Head of caudate nucleus (tissue), 42 donors: Measurements from ENCODE around the gene MGLL.
"Not testable (repeated sequence)": the region's sequence is repeated elsewhere in the genome, so short reads cannot be mapped to it uniquely, and the experiment has no call there.

Experiments used
- DNase-seq, 42 donors: peaks; one replicate each; pipeline versions ENCODE4 v3.0.0 to v3.0.0-alpha.2; 2020 to 2021; ENCODE audit warnings: mixed read lengths in 7 of 42
- intact Hi-C: fragments of 100-400 bp; cut with DNase I; formaldehyde crosslinking; loops from one replicate; pipeline ENCODE4 v1.15.0; 2022

Gene MGLL

DNA sequence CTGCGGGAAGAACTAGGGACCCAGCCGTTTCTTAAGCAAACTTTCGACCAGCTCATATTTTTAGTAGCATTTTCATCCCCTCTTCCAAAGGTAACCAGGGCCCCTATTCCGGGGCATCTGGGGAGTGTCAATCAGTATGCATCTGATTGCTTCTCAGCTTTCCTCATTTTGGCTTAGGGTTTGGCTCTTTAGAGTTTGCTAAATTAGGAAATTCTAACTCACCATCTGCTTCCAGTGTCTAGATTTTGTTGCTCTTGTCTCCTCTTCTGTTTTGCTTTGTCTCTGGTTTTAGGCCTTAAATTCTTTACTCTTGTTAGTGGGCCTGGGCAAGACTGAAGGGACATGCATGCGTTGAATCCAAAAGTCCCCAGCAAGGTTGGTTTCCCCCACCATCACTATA is 159.2 kb downstream of the MGLL start:
- intact Hi-C loops = no loop called here
- peak in 1 of 42 donors; percentile 4 for DNase-seq

DNA sequence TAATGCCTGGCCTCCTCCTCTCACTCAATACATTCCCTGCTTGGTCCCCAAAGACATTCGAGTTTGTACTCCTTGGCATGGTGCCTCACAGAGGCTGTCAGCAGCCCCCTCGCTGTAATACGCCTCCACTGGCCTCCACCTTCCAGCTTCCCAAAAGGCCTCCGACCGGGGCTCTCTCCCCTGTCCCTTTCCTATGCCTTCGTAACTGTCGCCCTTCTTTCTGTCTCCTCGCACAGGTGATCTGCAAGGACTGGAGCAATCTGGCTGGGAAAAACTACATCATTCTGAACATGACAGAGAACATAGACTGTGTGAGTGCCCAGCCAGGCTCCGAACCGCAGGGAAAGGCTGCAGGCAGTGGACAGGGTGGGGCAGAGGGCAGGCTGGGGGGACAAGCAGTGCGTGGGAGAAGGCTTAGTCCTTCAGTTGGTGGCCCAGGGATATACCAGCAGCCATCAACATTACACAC is 160.3 kb downstream of the MGLL start:
- intact Hi-C loops = no loop called here

DNA sequence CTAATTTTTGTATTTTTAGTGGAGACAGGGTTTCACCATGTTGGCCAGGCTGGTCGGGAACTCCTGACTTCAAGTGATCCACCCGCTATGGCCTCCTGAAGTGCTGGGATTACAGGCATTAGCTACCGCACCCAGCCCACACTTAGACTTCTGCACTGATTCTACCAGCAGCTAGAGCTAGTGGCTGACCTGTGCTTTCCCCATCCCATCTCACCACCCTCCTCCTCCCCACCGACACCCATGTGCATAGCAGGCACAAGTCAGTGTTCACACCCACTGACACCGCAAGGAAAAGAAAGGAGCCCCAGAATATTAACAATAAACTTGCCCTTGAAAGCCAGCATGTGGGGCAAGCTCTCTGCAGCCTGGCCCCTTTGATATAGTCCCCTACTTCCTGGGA is 160.7 kb downstream of the MGLL start:
- intact Hi-C loops = no loop called here
- no peak for DNase-seq

More for the DNA sequence above, 160.3 kb downstream of the MGLL start:
- DNase-seq = peak in 2 of 42 donors; percentile 9 to 15

DNA sequence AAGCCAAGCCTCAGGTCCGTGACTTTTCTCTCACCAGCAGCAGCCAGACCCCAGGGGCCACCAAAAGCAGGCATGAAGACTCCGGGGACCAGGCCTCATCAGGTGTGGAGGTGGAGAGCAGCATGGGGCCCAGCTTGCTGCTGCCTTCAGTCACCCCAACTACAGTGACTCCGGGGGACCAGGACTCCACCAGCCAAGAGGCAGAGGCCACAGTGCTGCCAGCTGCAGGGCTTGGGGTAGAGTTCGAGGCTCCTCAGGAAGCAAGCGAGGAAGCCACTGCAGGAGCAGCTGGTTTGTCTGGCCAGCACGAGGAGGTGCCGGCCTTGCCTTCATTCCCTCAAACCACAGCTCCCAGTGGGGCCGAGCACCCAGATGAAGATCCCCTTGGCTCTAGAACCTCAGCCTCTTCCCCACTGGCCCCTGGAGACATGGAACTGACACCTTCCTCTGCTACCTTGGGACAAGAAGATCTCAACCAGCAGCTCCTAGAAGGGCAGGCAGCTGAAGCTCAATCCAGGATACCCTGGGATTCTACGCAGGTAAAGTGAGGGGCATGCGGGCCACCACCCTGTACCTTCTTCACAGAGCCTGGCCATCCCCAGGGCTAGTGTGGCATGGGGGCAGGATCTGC is 161.6 kb downstream of the MGLL start:
- DNase-seq = peak in 1 of 42 donors; percentile 19
- intact Hi-C loops = no loop called here

DNA sequence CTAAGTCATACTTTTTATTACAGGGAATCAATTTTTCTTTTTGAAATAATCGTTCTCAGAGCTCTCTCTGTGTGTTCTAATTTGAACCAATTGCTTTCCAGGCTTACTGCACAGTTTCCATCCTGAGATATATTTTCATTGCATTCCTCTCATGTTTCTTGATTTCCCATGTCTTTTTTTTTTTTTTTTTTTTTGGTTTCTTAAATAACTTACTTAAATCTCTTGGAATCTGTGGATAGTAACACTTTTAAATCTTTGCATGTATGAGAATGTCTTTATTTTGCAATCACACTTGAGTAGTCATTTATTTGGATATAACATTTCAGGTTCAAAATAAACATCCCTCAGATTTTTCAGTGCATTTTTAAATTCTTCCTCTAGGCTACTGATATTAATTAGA is 164.1 kb downstream of the MGLL start:
- intact Hi-C loops = no loop called here

DNA sequence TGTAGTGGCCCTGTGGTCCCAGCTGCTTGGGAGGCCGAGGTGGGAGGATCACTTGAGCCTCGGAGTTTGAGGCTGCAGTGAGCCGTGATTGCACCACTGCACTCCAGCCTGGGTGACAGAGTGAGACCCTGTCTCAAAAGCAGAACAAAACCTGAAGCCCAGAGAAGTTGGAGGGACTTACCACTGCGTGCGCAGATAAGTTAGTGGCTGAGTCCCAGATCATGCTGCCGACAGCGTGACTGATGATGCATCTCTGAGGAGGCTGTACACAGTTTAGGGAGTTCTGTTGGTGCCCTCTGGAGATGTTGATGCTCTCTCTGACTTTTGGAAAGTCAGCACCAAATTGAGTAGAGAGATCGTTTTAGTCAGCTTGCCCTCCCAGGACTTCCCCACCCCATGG is 165.4 kb downstream of the MGLL start:
- intact Hi-C loops = no loop called here
- DNase-seq = no peak

More for the DNA sequence above, 164.1 kb downstream of the MGLL start:
- DNase-seq = no peak

GRCh38 chr3:127655641-127656040 is 166.7 kb downstream of the MGLL start:
- no peak for DNase-seq
- intact Hi-C loops = no loop called here

DNA sequence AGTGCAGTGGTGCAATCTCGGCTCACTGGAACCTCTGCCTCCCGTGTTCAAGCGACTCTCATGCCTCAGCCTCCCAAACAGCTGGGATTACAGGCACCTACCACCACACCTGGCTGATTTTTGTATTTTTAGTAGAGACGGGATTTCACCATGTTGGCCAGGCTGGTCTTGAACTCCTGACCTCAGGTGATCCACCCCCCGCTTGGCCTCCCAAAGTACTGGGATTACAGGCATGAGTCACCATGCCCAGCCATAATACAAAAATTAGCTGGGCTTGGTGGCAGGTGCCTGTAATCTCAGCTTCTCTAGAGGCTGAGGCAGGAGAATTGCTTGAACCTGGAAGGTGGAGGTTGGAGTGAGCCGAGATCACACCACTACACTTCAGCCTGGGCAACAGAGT is 167.3 kb downstream of the MGLL start:
- intact Hi-C loops = loop anchor here (5.0 kb wide), 1 partner anchor 307 kb away; no protein-coding TSS in a partner anchor
- DNase-seq = not testable (repeated sequence)

GRCh38 chr3:127654374-127654773 is 167.9 kb downstream of the MGLL start:
- intact Hi-C loops = loop anchor here (5.0 kb wide), 1 partner anchor 308 kb away; no protein-coding TSS in a partner anchor
- DNase-seq = no peak

DNA sequence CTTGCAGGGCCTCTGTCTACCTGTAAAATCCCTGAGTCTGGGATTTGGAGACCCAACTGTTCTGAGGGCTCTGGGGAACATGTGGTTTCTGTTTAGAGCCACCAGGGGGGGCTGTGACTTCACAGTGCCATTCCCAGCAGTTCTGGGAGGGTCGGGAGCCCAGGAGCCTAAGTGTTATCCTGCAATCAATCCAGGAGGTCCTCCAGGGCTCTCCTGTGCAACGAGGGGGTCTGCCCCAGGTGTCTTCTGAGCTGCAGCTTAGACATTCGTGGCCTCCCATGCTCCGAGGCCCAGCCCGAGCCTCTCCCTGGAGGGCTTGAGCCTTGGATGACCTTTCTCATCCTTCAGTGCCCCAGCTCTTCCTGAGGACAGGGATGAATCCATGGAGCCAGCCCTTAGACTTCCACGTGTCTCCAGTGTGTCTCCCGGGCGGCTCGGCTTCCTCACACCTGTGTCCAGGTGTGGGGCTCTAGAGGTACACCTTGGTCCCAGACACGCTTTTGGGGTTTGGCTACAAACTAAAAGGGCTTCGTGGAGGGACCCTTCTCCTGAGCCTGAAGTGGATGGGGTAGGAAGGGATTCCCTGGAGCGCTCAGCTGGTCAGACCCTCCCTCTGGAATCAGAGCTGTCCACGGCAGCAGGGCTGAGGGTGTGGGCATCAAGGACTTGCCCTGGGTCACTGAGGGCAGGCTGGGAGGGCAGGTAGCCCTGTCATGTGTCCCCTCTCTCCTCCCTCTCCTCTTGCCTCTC is 169.9 kb downstream of the MGLL start:
- intact Hi-C loops = loop anchor here (5.0 kb wide), 1 partner anchor 310 kb away; no protein-coding TSS in a partner anchor
- peak in 35 of 42 donors; percentile 27 to 84 (median 60) for DNase-seq

DNA sequence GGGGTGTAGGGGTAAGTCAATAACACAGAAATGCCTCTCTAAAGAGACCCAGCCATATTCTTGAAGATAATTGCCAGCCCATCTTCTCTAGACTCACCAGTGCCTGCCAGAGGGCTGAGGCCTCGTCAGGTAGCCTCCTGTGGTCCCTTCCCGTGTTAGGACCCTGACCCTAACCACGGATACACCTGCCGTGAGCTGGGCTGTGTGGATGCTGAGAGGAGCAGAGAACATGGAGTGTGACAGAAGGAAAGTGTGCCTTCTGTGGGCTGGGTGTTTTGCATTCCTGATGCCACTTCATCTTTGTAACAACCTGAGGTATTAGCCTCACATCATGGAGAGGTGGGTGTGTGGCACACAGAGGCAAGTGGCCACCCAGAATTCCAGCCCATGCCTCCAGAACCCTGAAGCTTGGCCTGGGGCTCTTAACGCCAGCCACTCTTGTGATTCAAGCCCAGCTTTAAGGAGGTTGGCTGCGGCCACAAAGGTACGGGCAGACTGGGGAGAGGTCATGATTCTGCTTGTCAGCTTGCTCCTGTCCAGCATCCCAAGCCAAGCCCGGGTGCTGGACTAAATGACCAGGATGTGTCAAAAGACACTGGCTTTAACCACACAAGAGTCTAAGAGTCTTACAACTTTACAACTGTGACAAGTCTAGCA is 170.7 kb downstream of the MGLL start:
- intact Hi-C loops = loop anchor here (5.0 kb wide), 1 partner anchor 311 kb away; no protein-coding TSS in a partner anchor
- no peak for DNase-seq

DNA sequence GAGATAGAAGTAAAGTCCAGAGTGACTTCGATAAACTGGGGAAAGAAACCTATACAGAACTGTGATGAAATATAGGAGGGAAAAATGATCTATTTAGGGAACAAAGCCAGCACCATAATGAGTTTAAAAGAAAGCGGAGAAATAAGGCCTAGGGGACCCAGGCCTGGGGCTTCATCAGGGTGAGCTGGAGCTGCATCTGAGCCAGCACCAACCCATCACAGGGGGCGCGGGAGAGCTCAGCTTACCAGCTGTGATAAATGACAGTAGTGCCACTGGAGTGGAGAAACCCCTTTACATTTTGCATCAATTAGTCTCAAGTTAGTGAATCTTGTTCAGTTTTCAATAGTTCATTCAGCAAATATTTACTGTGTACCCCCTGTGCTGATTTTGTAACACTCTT is 172.1 kb downstream of the MGLL start:
- no peak for DNase-seq
- intact Hi-C loops = loop anchor here (5.0 kb wide), 1 partner anchor 312 kb away; no protein-coding TSS in a partner anchor

DNA sequence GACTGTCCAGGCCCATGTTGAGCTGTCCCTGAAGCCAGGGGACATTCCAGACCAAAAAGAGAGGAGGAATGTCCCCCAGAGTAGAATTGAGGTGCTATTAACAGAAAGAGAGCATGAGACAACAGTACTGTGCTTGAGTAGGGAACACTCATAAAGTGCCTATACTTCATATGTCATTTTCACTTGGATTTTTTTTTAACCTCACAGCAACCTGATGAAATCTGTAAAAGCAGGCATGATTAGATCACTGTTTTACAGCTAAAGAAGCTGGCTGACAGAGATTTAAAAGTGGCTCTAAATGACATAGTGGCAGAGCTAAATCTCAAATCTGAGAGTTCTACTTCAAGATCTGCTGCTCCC is 174.5 kb downstream of the MGLL start:
- intact Hi-C loops = no loop called here
- DNase-seq = no peak

- no peak for DNase-seq
- intact Hi-C loops = no loop called here
Measured at GRCh38 chr3:127647166-127647844, 175.0 kb downstream of the MGLL start.

GRCh38 chr3:127646501-127647046 is 175.7 kb downstream of the MGLL start:
- intact Hi-C loops = no loop called here

DNA sequence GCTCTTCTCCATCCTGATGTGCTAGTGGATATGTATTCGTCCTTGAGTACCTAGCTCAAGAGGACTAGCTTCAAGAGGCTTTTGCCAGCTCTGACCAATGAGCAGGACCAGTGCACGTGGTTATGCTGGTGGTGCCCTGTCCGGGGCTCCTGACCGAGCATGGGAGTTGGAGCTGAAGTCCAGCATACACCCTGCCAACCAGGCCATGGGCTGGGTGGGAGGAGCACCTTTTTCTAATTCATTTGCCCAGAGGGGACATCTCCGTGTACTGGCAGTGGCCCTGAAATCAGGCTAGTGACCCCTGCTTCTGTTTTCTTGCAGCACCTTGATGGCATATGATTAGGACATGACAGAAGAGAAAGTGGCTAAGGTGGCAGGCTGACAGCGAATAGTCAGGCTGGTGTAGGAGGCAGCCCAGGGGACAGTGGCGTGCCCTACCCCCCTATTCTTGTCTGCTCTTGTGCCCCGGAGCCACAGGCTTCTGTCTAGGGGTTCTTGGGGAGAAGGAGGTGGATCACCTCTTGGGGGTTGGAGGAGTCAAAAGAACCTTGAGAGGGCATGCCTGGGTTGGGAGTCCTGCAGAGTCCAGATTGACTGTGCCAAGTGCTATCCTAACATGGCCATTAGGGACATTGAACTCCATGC is 176.8 kb downstream of the MGLL start:
- no peak for DNase-seq
- intact Hi-C loops = no loop called here

More at GRCh38 chr3:127646501-127647046, 175.7 kb downstream of the MGLL start:
- DNase-seq = no peak

GRCh38 chr3:127644641-127645370 is 177.5 kb downstream of the MGLL start:
- intact Hi-C loops = no loop called here
- DNase-seq = no peak

DNA sequence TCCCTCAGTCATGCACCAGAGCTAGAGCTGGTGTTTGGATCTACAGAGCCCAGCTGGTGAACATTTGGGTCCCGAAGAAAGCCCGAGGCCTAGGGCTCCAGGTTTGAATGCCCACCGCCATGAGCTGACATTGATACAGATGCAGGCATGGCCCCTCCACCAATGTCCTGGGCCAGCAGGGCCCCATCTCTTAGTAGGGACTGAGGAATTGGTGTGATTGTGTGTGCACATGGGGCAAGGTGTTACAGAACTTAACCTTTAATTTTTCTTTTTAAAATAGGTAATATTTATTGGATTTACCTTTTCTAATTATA is 182.3 kb downstream of the MGLL start:
- intact Hi-C loops = no loop called here
- DNase-seq = no peak
